Renal pelvis (tissue), 4 donors: Measurements from ENCODE around the gene TWF2. TPM values are rescaled to one million over a fixed set of nuclear protein-coding genes. Genes with fewer than 3 reads are reported as not detected.

Experiments used
- DNase-seq: peaks from one replicate; pipeline ENCODE4 v3.0.0-alpha.2; 2013
- polyA plus RNA-seq, 3 donors: library from polyadenylated mRNA; unstranded; fragments of 120-200 nt; gene quantifications; one replicate each; pipeline ENCODE4 v1.2.1, GENCODE V29; 2013; ENCODE audit not compliant: insufficient read length in 3 of 3

Gene TWF2
- polyA plus RNA-seq, 3 donors: 29.6 to 38.3 (median 35.9) TPM

DNA sequence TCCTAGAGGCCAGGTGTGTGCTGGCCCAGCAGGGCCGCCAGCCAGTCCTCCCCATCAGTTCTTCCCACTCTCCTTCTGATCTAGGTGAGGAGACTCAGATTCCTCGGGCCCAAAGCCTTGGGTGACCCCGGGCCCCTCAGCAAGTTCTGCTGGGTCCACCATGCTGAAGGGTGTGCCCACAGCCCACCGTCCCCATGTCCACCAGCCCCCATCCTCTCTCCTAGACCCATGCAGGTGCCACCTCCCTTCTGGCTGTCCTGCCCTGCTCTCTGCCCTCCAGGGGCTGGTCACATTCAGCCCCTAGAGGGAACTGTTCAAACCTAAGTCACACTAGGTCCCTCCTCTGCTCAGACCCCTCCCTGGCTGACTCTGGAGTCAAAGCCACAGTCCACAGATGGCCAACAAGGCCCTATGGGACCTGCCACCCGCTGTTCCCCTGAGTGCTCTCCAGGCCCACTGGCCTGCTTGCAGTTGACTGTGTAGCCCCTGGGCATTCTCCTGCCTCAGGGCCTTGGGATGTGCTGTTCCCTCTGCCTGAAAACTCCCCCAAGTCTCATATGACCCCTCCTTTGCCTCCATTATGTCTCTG is 12.6 kb downstream of the TWF2 start:
- no peak for DNase-seq

GRCh38 chr3:52225452-52226228 is 13.3 kb downstream of the TWF2 start, which contains the start of gene TLR9:
Gene TLR9, minus strand, starts transcription at chr3:52225645. Its CDS starts 116 bp downstream, at chr3:52225529.
- no peak for DNase-seq

DNA sequence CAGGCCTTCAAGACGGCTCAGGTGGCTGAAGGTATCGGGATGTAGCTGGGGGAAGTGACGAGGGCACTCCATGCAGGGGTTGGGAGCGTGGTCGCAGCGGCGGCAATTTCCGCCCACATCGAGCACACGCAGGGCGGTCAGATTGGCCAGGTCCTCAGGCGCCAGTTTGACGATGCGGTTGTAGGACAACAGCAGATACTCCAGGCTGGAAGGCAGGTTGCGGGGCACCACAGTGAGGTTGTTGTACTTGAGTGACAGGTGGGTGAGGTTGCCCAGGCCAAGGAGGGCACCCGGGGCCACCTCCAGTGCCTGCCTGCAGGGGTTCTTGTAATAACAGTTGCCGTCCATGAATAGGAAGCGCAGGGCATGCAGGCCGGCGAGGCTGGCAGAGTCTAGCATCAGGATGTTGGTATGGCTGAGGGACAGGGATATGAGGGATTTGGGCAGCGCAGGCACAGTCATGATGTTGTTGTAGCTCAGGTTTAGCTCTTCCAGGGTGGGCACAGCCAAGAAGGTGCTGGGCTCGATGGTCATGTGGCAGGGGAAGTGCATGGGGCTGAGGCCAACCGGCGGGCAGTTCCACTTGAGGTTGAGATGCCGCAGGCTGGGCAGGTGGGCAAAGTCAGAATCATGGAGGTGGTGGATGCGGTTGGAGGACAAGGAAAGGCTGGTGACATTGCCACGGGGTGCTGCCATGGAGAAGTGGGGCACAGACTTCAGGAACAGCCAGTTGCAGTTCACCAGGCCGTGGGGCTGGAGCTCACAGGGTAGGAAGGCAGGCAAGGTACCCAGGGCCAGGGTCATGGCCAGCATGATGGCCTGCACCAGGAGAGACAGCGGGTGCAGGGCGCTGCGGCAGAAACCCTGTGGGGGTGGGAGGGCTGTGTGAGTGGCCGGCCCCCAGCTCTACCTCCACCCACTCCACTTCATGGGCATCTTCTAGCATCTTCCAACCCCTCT is 15.2 kb downstream of the TWF2 start:
- no peak for DNase-seq

GRCh38 chr3:52222319-52223221 is 16.4 kb downstream of the TWF2 start:
- no peak for DNase-seq

- no peak for DNase-seq
Observed at GRCh38 chr3:52221563-52222318, 17.2 kb downstream of the TWF2 start.

DNA sequence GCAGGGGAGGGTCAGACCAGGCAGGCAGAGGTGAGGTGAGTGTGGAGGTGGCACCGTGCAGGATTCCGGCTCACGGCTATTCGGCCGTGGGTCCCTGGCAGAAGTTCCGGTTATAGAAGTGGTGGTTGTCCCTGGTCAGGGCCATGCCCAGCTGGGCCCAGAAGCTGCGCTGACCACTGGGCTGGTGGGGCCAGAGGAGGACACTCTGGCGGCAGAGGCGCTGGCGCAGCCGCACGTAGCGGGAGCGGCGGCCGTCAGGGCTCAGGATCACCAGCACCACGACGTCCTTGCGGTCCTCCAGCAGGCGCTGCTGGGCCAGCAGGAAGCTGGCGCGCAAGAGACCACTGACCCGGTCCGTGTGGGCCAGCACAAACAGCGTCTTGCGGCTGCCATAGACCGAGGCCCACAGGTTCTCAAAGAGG is 17.8 kb downstream of the TWF2 start:
- DNase-seq: no peak

DNA sequence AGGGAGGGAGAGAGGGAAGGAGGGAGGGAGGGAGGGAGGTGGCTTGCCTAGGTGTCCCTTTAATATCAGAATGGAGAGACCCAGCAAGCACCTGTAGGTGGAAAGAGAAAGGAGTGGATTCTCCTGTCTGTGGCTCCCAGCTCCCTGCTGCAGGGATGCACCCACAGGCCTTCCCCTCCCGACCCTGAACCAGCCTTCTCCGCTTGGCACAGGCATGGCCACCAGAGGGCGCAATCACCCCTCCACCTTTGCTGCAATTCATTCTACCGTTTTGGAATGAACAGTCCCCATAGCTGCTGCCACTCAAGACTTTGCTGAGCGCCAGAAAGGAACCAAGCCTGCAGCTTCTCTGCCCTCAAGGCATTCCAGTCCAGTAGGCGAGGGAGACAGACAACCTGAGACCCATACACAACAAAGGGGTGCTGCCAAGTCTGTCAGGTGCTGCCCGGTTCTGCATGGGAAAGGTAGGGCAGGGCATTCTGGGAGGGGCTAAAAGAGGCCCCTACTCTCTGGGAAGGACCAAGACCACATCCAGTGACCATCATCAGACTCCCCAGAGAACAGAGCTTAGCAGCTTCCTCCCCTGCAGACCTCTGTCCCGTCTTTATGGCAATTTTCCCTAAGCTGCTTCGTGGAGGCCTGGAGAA is 18.5 kb downstream of the TWF2 start:
- peak; percentile 76 for DNase-seq

- DNase-seq: peak; percentile 59
Observed at GRCh38 chr3:52218937-52219650, 19.9 kb downstream of the TWF2 start.

DNA sequence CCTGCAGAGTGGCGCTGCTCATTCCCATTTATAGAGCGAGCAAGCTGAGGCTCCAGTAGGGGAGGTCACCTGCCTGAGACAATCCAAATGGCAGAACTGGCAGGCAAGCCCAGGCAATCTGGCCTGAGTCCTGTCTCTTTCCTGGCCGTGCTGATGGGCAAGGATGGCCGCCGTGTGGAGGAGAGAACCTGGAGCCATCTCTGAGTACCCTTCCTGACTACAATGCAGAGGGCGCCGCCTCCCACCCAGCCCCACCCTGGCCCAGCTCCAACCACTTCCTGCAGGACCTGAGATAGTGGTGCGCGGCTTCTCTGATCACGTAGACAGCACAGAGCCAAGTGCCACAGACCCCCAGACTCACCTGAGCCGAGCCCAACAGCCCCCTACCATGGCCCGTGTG is 20.5 kb downstream of the TWF2 start:
- DNase-seq: no peak

DNA sequence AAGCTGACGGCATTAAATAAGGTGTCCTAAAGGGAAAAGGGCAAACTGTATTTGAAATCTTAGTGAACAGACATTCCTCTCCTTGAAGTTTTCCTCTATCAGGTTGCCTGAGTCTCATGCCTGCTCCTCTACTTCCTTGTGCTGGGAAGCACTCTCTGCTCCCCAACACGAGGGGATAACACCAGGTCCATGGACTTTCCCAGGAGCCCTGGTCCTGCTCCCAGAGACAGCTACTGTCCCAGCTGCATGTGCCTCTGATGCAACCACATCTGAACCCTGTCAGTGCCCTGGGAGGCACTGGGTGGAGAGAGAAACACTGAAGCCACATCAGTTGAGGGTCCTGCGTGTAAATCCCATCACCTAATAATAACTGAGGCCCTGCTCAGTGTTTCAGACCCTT is 20.9 kb downstream of the TWF2 start:
- no peak for DNase-seq

GRCh38 chr3:52217409-52217805 is 21.6 kb downstream of the TWF2 start:
- DNase-seq: no peak

DNA sequence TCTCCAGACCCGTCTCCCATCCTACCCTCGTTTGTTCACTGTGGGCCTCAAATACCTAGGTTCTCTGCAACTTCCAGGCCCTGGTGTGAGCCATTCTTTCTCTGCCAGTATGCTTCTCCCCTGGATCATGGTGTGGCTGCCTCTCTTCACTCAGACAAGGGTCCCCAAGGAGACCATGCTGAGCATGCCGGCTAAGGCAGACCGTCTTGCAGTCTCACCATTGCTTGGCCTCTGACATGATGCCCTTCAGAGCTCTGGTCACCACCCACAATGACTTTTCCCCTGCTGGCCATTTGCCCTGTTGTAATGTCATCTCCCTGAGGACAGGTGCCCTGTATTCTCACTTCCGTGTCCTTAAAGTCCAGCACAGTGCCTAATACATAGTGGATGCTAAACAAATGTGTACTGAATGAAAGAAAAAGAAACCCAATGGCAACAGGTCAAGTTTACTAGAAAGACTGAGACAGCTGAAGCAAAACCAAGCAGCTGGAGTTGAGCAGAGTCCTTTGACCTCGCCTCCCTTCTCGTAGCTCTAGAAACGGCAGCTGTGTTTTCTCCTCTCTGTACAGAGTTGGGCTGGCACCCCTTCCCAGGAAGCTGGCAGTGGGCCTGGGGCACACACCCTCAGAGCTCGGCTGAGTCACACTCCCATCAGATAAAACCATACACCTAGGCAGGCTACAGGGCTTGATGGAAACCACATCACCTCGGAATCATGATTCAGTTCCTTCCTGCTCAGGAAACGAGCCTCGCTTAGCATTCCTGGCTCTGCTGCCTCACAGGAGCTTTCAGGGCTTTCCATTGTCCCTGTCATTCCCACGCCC is 22.2 kb downstream of the TWF2 start:
- DNase-seq: peak; percentile 58

DNA sequence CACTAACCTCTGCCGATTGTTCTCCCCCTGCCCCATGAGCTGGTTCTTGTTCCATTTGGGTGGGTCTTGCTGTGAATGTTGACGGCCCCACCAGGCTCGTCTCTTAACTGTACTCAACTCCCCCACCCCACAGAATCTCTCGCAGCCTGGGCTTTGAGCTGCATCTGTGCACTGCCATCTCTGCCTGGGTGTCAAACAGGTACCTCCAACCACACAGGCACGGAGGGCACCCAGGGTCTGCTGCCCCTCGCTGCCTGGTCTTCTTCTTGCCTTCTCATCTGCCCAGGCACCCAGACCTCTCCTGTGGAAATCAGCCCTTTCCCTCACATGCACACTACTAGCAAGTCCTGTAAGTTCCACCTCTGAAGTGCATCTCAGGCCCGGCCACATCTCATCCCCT is 23.6 kb downstream of the TWF2 start:
- DNase-seq: no peak

GRCh38 chr3:52213901-52214300 is 25.1 kb downstream of the TWF2 start:
- DNase-seq: no peak

DNA sequence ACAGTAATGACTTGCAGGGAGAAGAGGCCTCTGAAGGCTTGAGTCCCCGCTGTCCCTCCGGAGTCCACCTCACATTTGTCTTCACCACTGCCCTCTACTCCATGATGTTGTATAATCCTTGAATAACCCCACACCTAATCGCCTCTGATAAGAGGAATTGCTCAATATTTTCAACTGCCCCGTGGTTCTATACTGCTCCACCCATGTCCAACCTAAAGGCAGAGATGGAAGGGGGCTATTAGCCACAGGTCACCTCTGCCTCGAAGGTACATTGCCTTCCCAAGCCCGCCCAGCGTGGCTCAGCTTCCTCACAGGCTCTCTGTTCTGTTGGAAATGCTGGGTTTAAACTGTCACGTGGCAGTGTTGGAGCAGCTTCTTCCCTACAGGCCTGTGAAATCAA is 26.0 kb downstream of the TWF2 start:
- DNase-seq: no peak

GRCh38 chr3:52211268-52211891 is 27.6 kb downstream of the TWF2 start:
- no peak for DNase-seq

- DNase-seq: no peak
Observed at GRCh38 chr3:52210550-52211046, 28.4 kb downstream of the TWF2 start.

GRCh38 chr3:52210037-52210436 is 28.9 kb downstream of the TWF2 start:
- no peak for DNase-seq
